Measurements from ENCODE around the gene ELK3. TPM values are rescaled to one million over a fixed set of nuclear protein-coding genes. Genes with fewer than 3 reads are reported as not detected.

ELK3 gene
- total RNA-seq, 1 donor from 2014 or later: 4.8 TPM

- Mint-ChIP-seq H3K27ac (no peak overlapping the region), H3K4me3 (no peak overlapping the region), H3K4me1 (peaks cover 6% of the 10 kb centered on the region), H3K36me3 (peaks cover 25% of the 10 kb centered on the region), H3K27me3 (ENCODE audit: insufficient read depth, low read depth) (peaks cover 5% of the 10 kb centered on the region), H3K9me3 (no peaks in the 10 kb centered on the region)
- peaks cover 29% of the 10 kb centered on the region for H3K4me1 ChIP-seq
- no peak overlapping the region for H3K4me2 ChIP-seq
- DNase-seq (ENCODE audit: low spot score): no peak
- H3K36me3 ChIP-seq: no peaks in the 10 kb centered on the region
- H3K27me3 ChIP-seq: no peaks in the 10 kb centered on the region
- TF ChIP-seq EZH2 (IDR thresholded peaks at IDR 0.05): no peak
- no peak for TF ChIP-seq EZH2phosphoT487 (IDR thresholded peaks at IDR 0.05)
- no peak for TF ChIP-seq CTCF (IDR thresholded peaks at IDR 0.05)
- no peak overlapping the region for H3K27ac ChIP-seq
- no peak overlapping the region for H3K4me3 ChIP-seq
- no peak overlapping the region for H2AFZ ChIP-seq (replicated peaks)
- H3K9ac ChIP-seq: no peak overlapping the region
- peaks cover 40% of the 10 kb centered on the region for H3F3A ChIP-seq (ENCODE audit: low read depth)
- no peaks in the 10 kb centered on the region for H3K9me3 ChIP-seq (ENCODE audit: low read depth)
- H4K20me1 ChIP-seq (ENCODE audit: low read depth): no peaks in the 10 kb centered on the region
- H3K79me2 ChIP-seq (ENCODE audit: low read depth): no peaks in the 10 kb centered on the region
Measured at GRCh38 chr12:96260231-96260630, 66.1 kb downstream of the ELK3 start.

GRCh38 chr12:96260644-96261043 lies 66.5 kb downstream of the ELK3 start:
- Mint-ChIP-seq H3K36me3 (peaks cover 25% of the 10 kb centered on the region), H3K27ac (no peak overlapping the region), H3K4me1 (peaks cover 6% of the 10 kb centered on the region), H3K4me3 (no peak overlapping the region), H3K27me3 (ENCODE audit: insufficient read depth, low read depth) (peaks cover 5% of the 10 kb centered on the region), H3K9me3 (no peaks in the 10 kb centered on the region)
- no peak overlapping the region for H3K9ac ChIP-seq
- peaks cover 29% of the 10 kb centered on the region for H3K4me1 ChIP-seq
- H3F3A ChIP-seq (ENCODE audit: low read depth): peaks cover 40% of the 10 kb centered on the region
- TF ChIP-seq CTCF (IDR thresholded peaks at IDR 0.05) (no peak), EZH2 (IDR thresholded peaks at IDR 0.05) (no peak), EZH2phosphoT487 (IDR thresholded peaks at IDR 0.05) (no peak)
- no peak overlapping the region for H3K27ac ChIP-seq
- no peak overlapping the region for H3K4me3 ChIP-seq
- H2AFZ ChIP-seq (replicated peaks): no peak overlapping the region
- H3K4me2 ChIP-seq: no peak overlapping the region
- no peaks in the 10 kb centered on the region for H3K27me3 ChIP-seq
- H3K79me2 ChIP-seq (ENCODE audit: low read depth): no peaks in the 10 kb centered on the region
- H3K36me3 ChIP-seq: no peaks in the 10 kb centered on the region
- no peak for DNase-seq (ENCODE audit: low spot score)
- no peaks in the 10 kb centered on the region for H3K9me3 ChIP-seq (ENCODE audit: low read depth)
- H4K20me1 ChIP-seq (ENCODE audit: low read depth): no peaks in the 10 kb centered on the region

- Histone ChIP-seq H3F3A (ENCODE audit: low read depth) (peaks cover 40% of the 10 kb centered on the region), H3K27me3 (no peaks in the 10 kb centered on the region), H3K27ac (no peak overlapping the region), H3K9me3 (ENCODE audit: low read depth) (no peaks in the 10 kb centered on the region), H3K4me2 (no peak overlapping the region), H3K4me3 (no peak overlapping the region), H3K79me2 (ENCODE audit: low read depth) (no peaks in the 10 kb centered on the region), H3K4me1 (peaks cover 29% of the 10 kb centered on the region), H3K9ac (no peak overlapping the region), H4K20me1 (ENCODE audit: low read depth) (no peaks in the 10 kb centered on the region), H2AFZ (replicated peaks) (no peak overlapping the region), H3K36me3 (no peaks in the 10 kb centered on the region)
- no peak for DNase-seq (ENCODE audit: low spot score)
- H3K4me3 Mint-ChIP-seq: no peak overlapping the region
- H3K4me1 Mint-ChIP-seq: peaks cover 6% of the 10 kb centered on the region
- TF ChIP-seq EZH2phosphoT487 (IDR thresholded peaks at IDR 0.05) (no peak), EZH2 (IDR thresholded peaks at IDR 0.05) (no peak), CTCF (IDR thresholded peaks at IDR 0.05) (no peak)
- peaks cover 27% of the 10 kb centered on the region for H3K36me3 Mint-ChIP-seq
- H3K9me3 Mint-ChIP-seq: no peaks in the 10 kb centered on the region
- H3K27ac Mint-ChIP-seq: no peak overlapping the region
- H3K27me3 Mint-ChIP-seq (ENCODE audit: insufficient read depth, low read depth): peaks cover 5% of the 10 kb centered on the region
Measured at GRCh38 chr12:96261557-96261956, 67.4 kb downstream of the ELK3 start.
